ENCODE results near the gene MTREX.
"Not testable (repeated sequence)": the region's sequence is repeated elsewhere in the genome, so short reads cannot be mapped to it uniquely, and the experiment has no call there.

MTREX gene

DNA sequence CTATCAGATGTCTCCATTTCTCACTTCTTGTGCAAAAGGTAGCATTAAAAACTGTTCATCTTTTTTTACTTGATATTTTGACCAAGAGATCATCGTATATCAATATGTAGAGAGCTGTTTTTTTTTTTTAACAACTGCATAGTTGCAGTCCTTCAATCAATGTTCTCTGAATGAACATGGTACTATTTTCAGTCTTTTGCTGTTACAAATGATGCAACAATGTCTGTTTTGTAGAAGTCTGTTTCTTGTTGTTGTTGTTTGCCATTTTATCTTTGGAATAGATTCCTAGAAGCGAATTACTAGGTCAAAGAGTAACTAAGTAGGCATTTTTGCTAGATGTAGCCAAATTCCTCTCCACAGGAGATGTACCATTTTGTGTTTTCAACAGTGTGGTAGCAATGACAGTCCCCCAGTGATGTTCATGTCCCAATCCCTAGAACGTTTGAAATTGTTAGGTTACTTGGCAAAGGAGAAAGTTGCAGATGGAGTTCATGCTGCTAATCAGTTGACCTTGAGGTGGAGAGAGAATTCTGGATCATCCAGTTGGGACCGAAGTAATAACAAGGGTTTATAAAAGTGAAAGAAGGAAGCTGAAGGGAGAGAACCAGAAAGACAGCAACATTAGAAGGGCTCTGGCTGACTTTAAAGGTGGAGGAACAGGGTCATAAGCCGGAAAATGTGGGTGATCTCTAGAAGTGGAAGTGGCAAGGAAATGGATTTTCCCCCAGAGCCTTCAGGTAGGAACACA is 6.3 kb downstream of the MTREX start:
- H3K4me1 Mint-ChIP-seq = peaks cover 32 to 62% of the 10 kb centered on the region in 2 donors

DNA sequence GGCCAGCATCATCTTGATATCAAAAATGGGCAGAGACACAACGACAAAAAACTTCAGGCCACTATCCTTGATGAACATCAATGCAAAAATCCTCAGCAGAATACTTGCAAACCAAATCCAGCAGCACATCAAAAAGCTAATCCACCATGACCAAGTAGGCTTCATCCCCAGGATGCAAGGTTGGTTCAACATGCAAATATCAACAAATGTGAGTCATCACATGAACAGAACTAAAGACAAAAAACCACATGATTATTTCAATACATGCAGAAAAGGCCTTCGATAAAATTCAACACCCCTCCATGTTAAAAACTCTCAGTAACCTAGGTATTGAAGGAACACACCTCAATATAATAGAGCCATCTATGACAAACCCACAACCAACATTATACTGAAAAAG is 8.5 kb downstream of the MTREX start:
- H3K27ac Mint-ChIP-seq = no peak overlapping the region
- H3K4me3 Mint-ChIP-seq = no peak overlapping the region
- peaks cover 21 to 47% of the 10 kb centered on the region in 2 donors for H3K36me3 Mint-ChIP-seq
- ATAC-seq (replicated peaks) (no peak), DNase-seq (no peak)
- H3K9me3 Mint-ChIP-seq = peaks cover 4 to 11% of the 10 kb centered on the region in 2 donors
- no peaks in the 10 kb centered on the region for H3K27me3 Mint-ChIP-seq
- peaks cover 30 to 57% of the 10 kb centered on the region in 2 donors for H3K4me1 Mint-ChIP-seq

More for the DNA sequence above, 6.3 kb downstream of the MTREX start:
- Mint-ChIP-seq H3K9me3 (peaks cover 4 to 11% of the 10 kb centered on the region in 2 donors), H3K36me3 (peaks cover 21 to 50% of the 10 kb centered on the region in 2 donors), H3K27ac (peak overlapping the region; percentile 65), H3K27me3 (no peaks in the 10 kb centered on the region), H3K4me3 (no peak overlapping the region)
- no peak for DNase-seq
- ATAC-seq (replicated peaks) = no peak

DNA sequence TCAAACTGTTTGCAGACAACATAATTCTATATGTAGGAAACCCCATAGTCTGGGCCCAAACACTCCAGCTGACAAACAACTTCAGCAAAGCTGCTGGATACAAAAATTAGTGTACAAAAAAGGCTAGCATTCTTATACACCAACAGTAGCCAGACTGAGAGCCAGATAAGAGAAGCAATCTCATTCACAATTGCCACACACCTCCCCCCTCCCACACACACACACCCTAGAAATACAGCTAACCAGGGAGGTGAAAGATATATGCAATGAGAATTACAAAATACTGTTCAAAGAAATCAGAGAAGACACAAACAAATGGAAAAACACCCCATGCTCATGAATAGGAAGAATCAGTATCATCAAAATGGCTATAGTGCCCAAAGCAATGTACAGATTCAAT is 9.0 kb downstream of the MTREX start:
- DNase-seq = no peak
- ATAC-seq (replicated peaks) = no peak
- H3K27ac Mint-ChIP-seq = no peak overlapping the region
- H3K9me3 Mint-ChIP-seq = peaks cover 4 to 11% of the 10 kb centered on the region in 2 donors
- H3K4me3 Mint-ChIP-seq = no peak overlapping the region
- H3K4me1 Mint-ChIP-seq = peaks cover 27 to 51% of the 10 kb centered on the region in 2 donors
- H3K27me3 Mint-ChIP-seq = no peaks in the 10 kb centered on the region
- peaks cover 20 to 44% of the 10 kb centered on the region in 2 donors for H3K36me3 Mint-ChIP-seq

DNA sequence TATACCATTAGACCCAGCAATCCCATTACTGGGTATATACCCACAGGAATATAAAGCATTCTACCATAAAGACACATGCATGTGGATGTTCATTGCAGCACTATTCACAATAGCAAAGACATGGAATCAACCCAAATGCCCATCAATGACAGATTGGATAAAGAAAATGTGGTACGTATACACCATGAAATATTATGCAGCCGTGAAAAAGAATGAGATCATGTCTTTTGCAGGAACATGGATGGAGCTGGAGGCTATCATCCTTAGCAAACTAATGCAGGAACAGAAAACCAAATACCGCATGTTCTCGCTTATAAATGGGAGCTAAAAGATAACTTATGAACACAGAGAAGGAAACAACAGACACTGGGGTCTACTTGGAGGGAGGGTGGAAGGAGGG is 10.4 kb downstream of the MTREX start:
- Mint-ChIP-seq H3K9me3 (peaks cover 4 to 11% of the 10 kb centered on the region in 2 donors), H3K4me1 (peaks cover 22 to 38% of the 10 kb centered on the region in 2 donors), H3K36me3 (peaks cover 16 to 42% of the 10 kb centered on the region in 2 donors)
- not testable (repeated sequence) for ATAC-seq (replicated peaks); DNase-seq; H3K27ac Mint-ChIP-seq; H3K4me3 Mint-ChIP-seq; H3K27me3 Mint-ChIP-seq

DNA sequence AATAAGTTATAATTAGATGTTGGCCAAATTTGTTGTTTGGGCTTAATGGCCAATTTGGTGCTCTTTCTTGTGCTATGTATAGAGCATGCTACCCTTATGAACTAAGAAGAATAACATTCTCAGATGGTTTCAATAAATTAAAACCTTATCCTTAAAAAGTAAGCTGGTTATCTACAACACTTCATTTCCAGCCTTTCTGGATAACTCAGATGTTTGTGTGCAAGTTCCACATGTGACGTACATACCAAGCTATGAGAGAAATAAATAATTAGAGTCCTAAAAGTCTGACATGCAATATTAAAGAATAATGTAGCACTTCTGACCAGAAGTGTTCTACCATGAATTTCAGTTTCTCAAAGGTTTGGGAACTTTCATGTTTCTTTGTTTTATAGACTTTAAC is 11.7 kb downstream of the MTREX start:
- Mint-ChIP-seq H3K4me3 (no peak overlapping the region), H3K9me3 (peaks cover 4 to 9% of the 10 kb centered on the region in 2 donors), H3K27ac (no peak overlapping the region), H3K4me1 (peaks cover 14 to 27% of the 10 kb centered on the region in 2 donors), H3K36me3 (peaks cover 13 to 33% of the 10 kb centered on the region in 2 donors), H3K27me3 (no peaks in the 10 kb centered on the region)
- ATAC-seq (replicated peaks) = no peak
- no peak for DNase-seq

DNA sequence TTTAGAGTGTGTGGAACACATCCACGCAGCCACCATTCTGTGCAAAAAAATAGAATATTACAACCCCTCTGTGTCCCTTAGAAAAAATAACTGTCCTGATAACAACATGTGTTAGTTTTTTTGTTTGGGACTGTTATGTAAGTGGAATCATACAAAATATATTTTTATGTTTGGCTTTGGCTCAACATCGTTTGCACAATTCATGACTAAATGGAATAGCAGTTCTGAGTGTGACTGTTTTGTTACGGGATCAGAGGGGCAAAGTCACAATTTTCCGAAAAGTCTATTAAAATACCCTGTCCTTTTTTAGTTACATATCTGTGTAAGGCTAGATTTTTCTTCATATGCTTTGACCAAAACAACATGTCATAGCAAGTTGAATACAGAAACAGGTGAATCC is 12.8 kb downstream of the MTREX start:
- Mint-ChIP-seq H3K27ac (no peak overlapping the region), H3K36me3 (peaks cover 15 to 35% of the 10 kb centered on the region in 2 donors), H3K27me3 (no peaks in the 10 kb centered on the region), H3K4me1 (peaks cover 11 to 22% of the 10 kb centered on the region in 2 donors), H3K9me3 (peaks cover 4 to 9% of the 10 kb centered on the region in 2 donors), H3K4me3 (no peak overlapping the region)
- no peak for DNase-seq
- ATAC-seq (replicated peaks) = no peak

DNA sequence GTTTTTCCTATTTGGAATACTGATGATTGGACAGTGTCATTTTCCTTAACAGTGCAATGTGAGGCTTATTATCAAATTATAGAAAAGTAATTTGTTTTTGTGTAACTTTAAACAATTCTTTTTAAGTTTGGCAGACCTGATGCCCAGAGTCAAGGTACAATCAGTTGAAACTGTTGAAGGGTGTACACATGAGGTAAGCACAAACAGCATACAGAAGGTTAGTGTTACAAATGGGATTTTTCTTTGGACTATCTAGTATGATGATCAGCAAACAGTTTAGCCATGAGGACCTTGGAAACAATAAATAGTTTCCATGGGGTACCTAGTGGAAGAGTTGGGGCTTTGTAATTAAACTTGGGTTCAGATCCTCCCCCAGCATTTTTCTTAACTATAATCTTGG is 16.2 kb downstream of the MTREX start:
- ATAC-seq (replicated peaks) = no peak
- H3K4me1 Mint-ChIP-seq = peaks cover 2% of the 10 kb centered on the region in 2 donors
- H3K27ac Mint-ChIP-seq = no peak overlapping the region
- peaks cover 8 to 24% of the 10 kb centered on the region in 2 donors for H3K36me3 Mint-ChIP-seq
- H3K4me3 Mint-ChIP-seq = no peak overlapping the region
- no peaks in the 10 kb centered on the region for H3K27me3 Mint-ChIP-seq
- no peaks in the 10 kb centered on the region for H3K9me3 Mint-ChIP-seq
- no peak for DNase-seq

DNA sequence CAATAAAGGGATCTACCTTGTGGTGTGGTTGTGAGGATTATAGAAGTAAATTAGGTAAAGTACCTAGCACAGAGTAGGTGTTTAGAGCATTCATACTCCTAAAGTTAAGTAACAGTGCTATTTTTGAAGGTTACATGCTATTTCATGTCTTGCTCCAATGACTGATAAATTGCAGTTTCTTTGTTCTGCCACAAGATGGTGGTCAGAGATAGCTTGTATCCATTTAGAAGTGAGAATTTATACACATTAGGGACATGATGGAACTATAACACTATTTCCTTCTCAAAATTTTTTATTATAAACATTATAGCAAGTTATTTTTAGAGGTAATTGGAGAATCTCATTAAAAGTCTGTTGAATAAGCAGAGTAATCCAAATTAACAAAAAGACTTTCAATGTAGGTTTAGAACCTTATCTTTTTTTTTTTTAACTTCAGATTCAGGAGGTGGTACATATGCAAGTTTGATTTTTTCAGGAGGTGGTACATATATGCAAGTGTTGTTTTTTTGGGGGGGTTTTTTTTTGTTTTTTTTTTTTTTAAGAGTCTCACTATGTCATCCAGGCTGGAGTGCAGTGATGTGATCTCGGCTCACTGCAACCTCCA is 17.1 kb downstream of the MTREX start:
- DNase-seq (no peak), ATAC-seq (replicated peaks) (peak; percentile 51 to 53)
- no peak overlapping the region for H3K4me3 Mint-ChIP-seq
- H3K36me3 Mint-ChIP-seq = peaks cover 15 to 30% of the 10 kb centered on the region in 2 donors
- H3K9me3 Mint-ChIP-seq = no peaks in the 10 kb centered on the region
- H3K4me1 Mint-ChIP-seq = peaks cover 4 to 5% of the 10 kb centered on the region in 2 donors
- H3K27ac Mint-ChIP-seq = no peak overlapping the region
- no peaks in the 10 kb centered on the region for H3K27me3 Mint-ChIP-seq

DNA sequence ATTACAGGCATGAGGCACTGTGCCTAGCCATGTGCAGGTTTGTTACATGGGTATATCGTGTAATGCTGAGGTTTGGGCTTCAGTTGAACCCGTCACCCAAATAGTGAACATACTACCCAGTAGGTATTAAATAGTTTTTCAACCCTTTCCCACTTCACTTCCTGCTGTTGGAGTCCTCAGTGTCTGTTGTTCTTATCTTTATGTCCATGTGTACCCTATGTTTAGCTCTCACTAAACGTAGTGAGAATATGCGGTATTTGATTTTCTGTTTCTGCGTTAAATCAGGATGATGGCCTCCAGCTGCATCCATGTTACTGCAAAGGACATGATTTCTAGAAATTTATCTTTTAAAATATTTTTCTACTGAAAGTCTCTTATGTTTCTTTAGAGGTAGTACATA is 17.8 kb downstream of the MTREX start:
- H3K9me3 Mint-ChIP-seq = no peaks in the 10 kb centered on the region
- no peak overlapping the region for H3K4me3 Mint-ChIP-seq
- no peaks in the 10 kb centered on the region for H3K27me3 Mint-ChIP-seq
- no peak overlapping the region for H3K27ac Mint-ChIP-seq
- H3K4me1 Mint-ChIP-seq = peaks cover 5 to 12% of the 10 kb centered on the region in 2 donors
- DNase-seq (no peak), ATAC-seq (replicated peaks) (no peak)
- H3K36me3 Mint-ChIP-seq = peaks cover 21 to 36% of the 10 kb centered on the region in 2 donors

DNA sequence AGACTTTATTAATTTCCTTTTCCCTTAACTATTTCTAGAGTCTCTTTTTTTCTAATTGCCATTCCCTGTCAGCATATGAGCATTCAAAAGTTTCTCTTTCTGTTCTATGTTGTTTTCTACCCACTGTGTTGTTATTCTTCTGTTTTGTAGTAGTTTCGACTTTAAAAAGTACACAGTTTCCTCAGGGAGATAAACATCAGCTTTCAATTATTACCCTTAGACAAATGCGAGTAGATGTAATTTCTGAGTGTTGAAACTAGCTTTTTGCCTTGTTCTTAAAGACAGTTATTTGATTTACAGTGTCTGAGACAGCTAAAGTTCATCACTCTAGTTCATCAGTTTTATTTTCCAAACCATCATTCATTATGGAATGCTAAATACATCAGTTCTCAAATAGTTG is 19.5 kb downstream of the MTREX start:
- no peaks in the 10 kb centered on the region for H3K27me3 Mint-ChIP-seq

DNA sequence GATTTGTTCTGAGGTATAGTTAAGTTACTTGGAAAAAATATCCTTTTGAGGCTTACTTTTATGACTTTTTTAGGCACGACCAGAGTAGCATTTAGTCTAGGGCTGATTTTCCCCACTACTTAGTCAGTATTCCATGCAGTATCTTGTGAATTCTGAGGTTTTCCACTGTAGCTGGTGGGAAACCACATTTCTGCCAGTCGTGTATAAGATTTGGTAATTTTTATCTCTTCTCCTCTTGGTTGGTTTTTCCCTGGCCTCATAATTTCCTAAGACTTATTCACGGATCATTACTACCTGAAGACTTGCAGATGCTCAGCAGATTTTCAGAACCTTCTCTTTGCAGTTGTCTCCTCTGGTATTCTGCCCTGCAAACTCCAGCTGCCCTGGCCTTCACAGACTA is 23.5 kb downstream of the MTREX start:
- no peak overlapping the region for H3K27ac Mint-ChIP-seq
- peaks cover 43 to 61% of the 10 kb centered on the region in 2 donors for H3K36me3 Mint-ChIP-seq
- H3K4me1 Mint-ChIP-seq = peaks cover 8 to 19% of the 10 kb centered on the region in 2 donors
- no peaks in the 10 kb centered on the region for H3K27me3 Mint-ChIP-seq
- H3K9me3 Mint-ChIP-seq = no peaks in the 10 kb centered on the region
- no peak for ATAC-seq (replicated peaks)
- no peak overlapping the region for H3K4me3 Mint-ChIP-seq
- no peak for DNase-seq

More for the DNA sequence above, 19.5 kb downstream of the MTREX start:
- ATAC-seq (replicated peaks) (no peak), DNase-seq (no peak)
- no peak overlapping the region for H3K4me3 Mint-ChIP-seq
- H3K36me3 Mint-ChIP-seq = peaks cover 33 to 47% of the 10 kb centered on the region in 2 donors
- peaks cover 5 to 13% of the 10 kb centered on the region in 2 donors for H3K4me1 Mint-ChIP-seq
- no peak overlapping the region for H3K27ac Mint-ChIP-seq
- H3K9me3 Mint-ChIP-seq = no peaks in the 10 kb centered on the region

DNA sequence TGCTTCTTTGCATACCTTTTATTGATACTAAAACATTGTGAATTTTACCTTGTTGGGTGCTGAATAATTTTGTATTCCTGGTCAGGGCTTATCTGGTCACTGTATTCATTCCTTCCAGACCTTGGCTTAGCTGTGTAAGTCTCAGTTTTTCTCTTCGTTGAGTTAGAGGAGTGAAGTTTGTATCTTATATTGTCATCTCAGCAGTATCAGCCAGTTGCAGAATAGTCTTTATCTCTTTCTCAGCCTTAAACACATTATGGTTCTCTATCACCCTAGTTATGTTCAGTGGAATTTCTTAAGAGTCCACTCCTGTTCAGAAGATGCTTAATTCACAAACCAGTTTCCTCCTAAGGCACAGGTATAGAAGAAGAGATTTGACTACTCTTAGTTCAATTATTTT is 25.2 kb downstream of the MTREX start:
- Mint-ChIP-seq H3K4me1 (peaks cover 12 to 26% of the 10 kb centered on the region in 2 donors), H3K4me3 (no peak overlapping the region), H3K36me3 (peaks cover 40 to 55% of the 10 kb centered on the region in 2 donors), H3K27me3 (no peaks in the 10 kb centered on the region), H3K27ac (no peak overlapping the region), H3K9me3 (no peaks in the 10 kb centered on the region)
- no peak for ATAC-seq (replicated peaks)
- no peak for DNase-seq

DNA sequence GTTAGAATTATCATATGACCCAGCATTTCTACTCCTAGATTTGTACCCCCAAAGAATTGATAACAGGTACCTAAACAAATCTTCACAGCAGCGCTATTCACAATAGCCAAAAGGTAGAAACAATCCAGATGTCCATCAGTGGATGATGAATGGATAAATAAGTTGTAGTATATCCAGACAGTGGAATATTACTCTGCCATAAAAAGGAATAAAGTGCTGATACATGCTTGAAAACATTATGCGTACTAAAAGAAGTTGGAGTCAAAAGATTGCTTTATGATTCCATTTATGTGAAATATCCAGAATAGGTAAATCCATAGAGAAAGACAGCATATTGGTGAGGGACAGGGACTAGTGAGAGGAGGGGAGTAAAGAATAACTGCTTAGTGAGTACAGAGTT is 26.0 kb downstream of the MTREX start:
- Mint-ChIP-seq H3K9me3 (no peaks in the 10 kb centered on the region), H3K27ac (no peak overlapping the region), H3K27me3 (no peaks in the 10 kb centered on the region), H3K4me1 (peaks cover 16 to 34% of the 10 kb centered on the region in 2 donors), H3K4me3 (peak overlapping the region in 1 of 2 donors; percentile 37), H3K36me3 (peaks cover 44 to 59% of the 10 kb centered on the region in 2 donors)
- no peak for ATAC-seq (replicated peaks)
- DNase-seq = no peak

DNA sequence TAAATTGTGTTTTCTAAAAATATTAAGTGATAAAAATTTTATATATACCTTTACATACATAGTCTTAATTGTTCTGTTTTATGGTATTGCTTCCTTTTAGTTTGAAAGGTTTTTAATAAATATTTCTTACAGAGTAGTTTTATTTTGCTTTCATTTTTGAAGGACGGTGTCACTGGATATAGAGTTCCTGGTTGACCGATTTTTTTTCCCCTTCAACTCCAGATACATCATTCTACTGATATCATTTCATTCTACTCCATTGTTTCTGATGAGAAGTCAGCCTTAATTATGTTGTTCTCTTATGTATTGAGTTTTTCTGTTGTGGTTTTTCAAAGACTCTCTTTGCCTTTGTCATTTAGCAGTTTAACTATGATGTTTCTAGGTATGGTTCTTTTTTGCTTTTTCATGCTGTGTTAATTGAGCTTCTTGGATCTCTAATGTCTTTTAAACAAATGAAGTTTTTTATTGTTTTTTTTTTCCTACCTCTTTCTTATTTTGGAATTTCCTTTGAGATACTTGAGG is 30.4 kb downstream of the MTREX start:
- DNase-seq (no peak), ATAC-seq (replicated peaks) (no peak)
- Mint-ChIP-seq H3K36me3 (peaks cover 15 to 29% of the 10 kb centered on the region in 2 donors), H3K4me1 (peaks cover 16 to 26% of the 10 kb centered on the region in 2 donors), H3K27me3 (no peaks in the 10 kb centered on the region), H3K4me3 (peak overlapping the region in 1 of 2 donors; percentile 39), H3K27ac (peak overlapping the region; percentile 42), H3K9me3 (no peaks in the 10 kb centered on the region)
